ENCODE data around the gene IGSF10.

Gene IGSF10

GRCh38 chr3:151419806-151420205 lies 41.1 kb downstream of the IGSF10 start:
- no peak for DNase-seq (ENCODE audit: low read depth, low spot score)

- no peak for DNase-seq (ENCODE audit: low read depth, low spot score)
Observed at GRCh38 chr3:151415289-151415688, 45.6 kb downstream of the IGSF10 start.

- DNase-seq (ENCODE audit: low read depth, low spot score): no peak
Observed at GRCh38 chr3:151412989-151413388, 47.9 kb downstream of the IGSF10 start.

Measured in smooth muscle cell of the brain vasculature (primary cell).